ENCODE measurements around the gene ADCYAP1R1.

The ADCYAP1R1 gene

DNA sequence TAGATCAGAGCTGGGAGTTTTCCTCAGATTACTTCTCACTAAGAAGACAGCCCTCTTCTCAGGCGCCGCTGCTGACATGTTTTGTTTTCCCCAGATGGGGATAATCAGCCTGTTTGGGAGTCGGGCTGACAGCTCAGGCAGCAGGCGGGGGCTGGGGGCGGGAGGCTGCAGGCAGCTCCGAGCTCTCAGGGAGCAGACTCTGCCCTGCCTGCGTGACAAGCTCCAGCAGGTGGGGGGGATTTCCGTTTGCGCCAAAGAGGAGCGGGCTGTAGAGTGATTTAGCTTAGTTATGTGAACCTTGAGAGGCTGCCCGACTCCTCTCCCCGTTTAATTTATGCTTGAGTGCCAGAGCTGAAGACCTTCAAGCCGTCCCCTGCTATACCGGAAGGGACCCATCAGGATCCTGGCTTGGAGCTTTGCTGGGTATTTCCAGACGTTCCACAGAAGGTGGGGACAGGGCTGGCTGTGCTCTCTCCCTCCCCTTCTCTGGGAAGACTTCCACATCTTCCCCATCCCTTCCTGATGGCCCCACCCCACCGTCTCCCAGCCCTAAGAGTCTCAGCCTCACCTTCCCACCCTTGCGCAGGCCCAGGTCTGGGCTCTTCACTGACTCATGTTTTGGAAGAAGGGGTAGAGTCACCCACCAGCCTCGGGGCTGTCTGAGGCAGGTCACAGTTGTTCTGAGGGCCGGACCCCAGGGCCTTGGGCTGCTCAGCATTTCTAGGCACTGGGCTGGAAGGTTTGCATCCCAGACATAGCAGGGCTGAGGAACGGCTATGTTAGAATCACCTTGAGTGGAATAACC is 24.7 kb upstream of the ADCYAP1R1 start:
- Histone ChIP-seq H3K27ac (no peak overlapping the region), H3K9me3 (no peaks in the 10 kb centered on the region), H3K27me3 (peaks cover 20% of the 10 kb centered on the region), H3K4me1 (ENCODE audit: control insufficient read depth in 1 of 2, insufficient read depth in 1 of 2, low read depth in 1 of 2, low read length in 1 of 2) (no peaks in the 10 kb centered on the region), H3K36me3 (no peaks in the 10 kb centered on the region), H3K4me3 (ENCODE audit: low read depth in 1 of 2, low read length in 1 of 2) (no peak overlapping the region)
- TF ChIP-seq, protein P1, sequence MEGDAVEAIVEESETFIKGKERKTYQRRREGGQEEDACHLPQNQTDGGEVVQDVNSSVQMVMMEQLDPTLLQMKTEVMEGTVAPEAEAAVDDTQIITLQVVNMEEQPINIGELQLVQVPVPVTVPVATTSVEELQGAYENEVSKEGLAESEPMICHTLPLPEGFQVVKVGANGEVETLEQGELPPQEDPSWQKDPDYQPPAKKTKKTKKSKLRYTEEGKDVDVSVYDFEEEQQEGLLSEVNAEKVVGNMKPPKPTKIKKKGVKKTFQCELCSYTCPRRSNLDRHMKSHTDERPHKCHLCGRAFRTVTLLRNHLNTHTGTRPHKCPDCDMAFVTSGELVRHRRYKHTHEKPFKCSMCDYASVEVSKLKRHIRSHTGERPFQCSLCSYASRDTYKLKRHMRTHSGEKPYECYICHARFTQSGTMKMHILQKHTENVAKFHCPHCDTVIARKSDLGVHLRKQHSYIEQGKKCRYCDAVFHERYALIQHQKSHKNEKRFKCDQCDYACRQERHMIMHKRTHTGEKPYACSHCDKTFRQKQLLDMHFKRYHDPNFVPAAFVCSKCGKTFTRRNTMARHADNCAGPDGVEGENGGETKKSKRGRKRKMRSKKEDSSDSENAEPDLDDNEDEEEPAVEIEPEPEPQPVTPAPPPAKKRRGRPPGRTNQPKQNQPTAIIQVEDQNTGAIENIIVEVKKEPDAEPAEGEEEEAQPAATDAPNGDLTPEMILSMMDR (IDR thresholded peaks at IDR 0.05) = no peak

DNA sequence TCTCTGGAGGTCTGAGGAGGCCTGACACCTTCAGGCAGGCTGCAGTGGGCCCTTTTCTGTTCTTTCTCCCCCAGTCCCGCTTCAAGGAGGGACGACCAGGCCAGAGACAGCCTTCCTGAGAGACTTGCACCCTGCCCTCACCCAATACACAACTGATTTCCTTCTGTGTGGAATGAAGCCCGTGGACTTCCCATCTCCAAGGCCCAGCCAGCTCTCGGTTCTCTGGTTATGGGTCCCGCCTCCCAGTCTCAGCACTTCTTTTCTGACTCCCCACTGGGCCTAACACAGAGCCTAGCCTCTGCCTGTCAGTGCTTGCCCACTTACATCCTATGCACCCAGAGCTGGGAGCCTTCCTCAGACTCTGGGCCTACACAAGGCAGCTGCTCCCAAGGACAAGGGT is 24.1 kb upstream of the ADCYAP1R1 start:
- Histone ChIP-seq H3K27ac (no peak overlapping the region), H3K4me3 (ENCODE audit: low read depth in 1 of 2, low read length in 1 of 2) (no peak overlapping the region), H3K4me1 (ENCODE audit: control insufficient read depth in 1 of 2, insufficient read depth in 1 of 2, low read depth in 1 of 2, low read length in 1 of 2) (no peaks in the 10 kb centered on the region), H3K9me3 (no peaks in the 10 kb centered on the region), H3K36me3 (no peaks in the 10 kb centered on the region), H3K27me3 (peaks cover 22% of the 10 kb centered on the region)
- TF ChIP-seq, protein P1 (IDR thresholded peaks at IDR 0.05) = no peak

DNA sequence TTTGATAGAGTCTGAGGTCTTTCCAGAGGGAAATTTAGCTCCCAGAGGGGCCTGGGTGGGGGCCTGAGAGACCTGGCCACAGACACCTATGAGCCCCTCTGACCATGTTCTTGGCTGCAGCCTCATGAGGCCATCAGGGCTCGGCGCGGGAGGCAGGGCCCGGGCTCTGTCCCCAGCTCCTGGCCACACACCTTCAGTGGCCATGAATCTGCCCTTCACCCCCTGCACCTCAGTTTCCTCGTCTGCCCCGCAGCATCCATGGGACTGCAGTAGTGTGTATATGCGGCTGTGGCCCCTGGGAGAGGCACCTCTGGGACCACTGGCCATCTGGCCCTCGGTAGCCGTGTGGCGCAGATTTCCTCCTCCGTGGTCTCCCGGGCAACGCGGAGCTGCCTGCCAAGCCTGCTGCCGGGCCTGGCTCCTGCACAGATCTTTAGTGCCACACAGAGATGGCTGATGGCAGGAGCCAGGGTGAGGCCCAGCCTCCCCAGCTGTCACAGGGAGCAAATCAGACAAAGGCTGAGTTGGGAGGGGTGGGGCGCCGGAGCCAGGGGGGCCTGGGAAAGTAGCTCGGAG is 23.6 kb upstream of the ADCYAP1R1 start:
- Histone ChIP-seq H3K4me1 (ENCODE audit: control insufficient read depth in 1 of 2, insufficient read depth in 1 of 2, low read depth in 1 of 2, low read length in 1 of 2) (no peaks in the 10 kb centered on the region), H3K27ac (no peak overlapping the region), H3K4me3 (ENCODE audit: low read depth in 1 of 2, low read length in 1 of 2) (no peak overlapping the region), H3K27me3 (peaks cover 27% of the 10 kb centered on the region), H3K36me3 (no peaks in the 10 kb centered on the region), H3K9me3 (no peaks in the 10 kb centered on the region)
- TF ChIP-seq, protein P1 (IDR thresholded peaks at IDR 0.05) = no peak

DNA sequence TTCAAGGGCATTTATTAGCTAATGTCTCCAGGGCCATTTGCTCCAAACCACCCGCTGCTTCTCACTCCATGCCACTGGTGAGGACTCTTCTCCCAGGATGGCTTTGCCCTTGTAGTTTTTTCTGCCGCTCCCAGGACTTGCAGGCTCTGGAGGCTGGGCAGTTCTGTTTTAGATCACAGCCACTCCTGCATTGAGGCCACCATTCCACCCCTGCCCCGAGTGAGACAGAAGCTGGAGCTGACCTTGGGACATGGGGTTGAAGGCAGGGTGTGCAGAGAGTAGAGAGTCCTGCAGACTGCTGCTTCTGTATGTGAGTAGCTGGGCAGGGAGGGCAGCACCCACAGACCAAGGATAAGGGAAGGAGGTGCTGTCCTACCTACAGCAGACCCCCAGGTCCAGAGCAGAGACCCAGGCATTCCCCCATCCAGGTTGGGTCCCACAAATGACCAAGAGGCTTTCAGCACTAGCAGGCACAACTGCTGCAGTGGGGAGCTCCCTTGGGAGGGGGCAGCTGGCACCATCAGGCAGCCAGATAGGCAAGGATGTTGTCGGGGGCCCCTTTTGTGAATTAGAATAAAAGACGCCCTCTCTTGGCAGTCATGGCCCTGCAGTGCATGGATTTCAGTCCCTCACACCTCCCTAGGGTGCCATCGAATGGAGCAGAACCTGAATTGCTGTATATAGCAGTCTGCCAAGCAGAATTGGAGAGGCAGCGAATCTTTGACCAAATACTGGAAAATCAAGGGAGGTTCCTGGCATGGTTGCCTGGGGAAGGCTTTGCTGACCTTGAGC is 22.7 kb upstream of the ADCYAP1R1 start:
- no peak overlapping the region for H3K4me3 ChIP-seq (ENCODE audit: low read depth in 1 of 2, low read length in 1 of 2)
- no peak overlapping the region for H3K27ac ChIP-seq
- TF ChIP-seq, protein P1 (IDR thresholded peaks at IDR 0.05) = no peak
- H3K36me3 ChIP-seq = no peaks in the 10 kb centered on the region
- H3K4me1 ChIP-seq (ENCODE audit: control insufficient read depth in 1 of 2, insufficient read depth in 1 of 2, low read depth in 1 of 2, low read length in 1 of 2) = no peaks in the 10 kb centered on the region
- H3K9me3 ChIP-seq = no peaks in the 10 kb centered on the region
- H3K27me3 ChIP-seq = peaks cover 32% of the 10 kb centered on the region

DNA sequence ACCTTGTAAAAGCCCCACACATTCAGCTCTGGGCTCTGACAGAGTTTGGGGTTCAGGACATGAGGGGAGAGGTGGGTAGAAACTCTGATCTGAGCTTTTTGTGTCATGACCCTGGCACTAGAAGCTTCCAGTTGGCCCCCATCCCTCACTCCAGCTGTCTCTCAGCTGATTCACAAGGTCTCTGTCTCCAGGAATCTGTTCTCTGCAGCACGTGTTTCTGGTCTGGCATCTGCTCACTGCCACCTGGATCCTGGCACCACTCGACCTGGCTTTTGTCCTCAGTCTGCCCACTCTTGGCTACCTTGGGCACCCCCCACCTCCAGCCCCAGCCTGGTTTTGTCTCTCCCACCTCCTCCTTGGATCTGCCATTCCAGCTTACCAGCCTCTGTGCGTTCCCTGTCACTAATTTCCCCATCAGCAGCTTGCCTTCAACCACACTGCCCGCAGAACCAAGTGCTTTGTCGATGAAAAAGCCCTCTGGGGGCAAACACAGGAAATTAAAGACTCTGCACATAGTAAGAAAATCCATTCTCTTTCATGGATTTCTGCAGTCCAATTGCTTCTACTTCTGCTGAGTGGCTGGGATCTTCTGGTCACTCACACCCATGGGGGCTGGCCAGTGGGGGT is 18.3 kb upstream of the ADCYAP1R1 start:
- H3K27me3 ChIP-seq = peaks cover 27% of the 10 kb centered on the region
- TF ChIP-seq, protein P1 (IDR thresholded peaks at IDR 0.05) = no peak
- no peak overlapping the region for H3K27ac ChIP-seq
- no peaks in the 10 kb centered on the region for H3K9me3 ChIP-seq
- H3K36me3 ChIP-seq = no peaks in the 10 kb centered on the region
- no peak overlapping the region for H3K4me3 ChIP-seq (ENCODE audit: low read depth in 1 of 2, low read length in 1 of 2)
- no peaks in the 10 kb centered on the region for H3K4me1 ChIP-seq (ENCODE audit: control insufficient read depth in 1 of 2, insufficient read depth in 1 of 2, low read depth in 1 of 2, low read length in 1 of 2)

Measured in neutrophil (primary cell).